HG03045 (cell line): ENCODE results near the gene SRRM1.
A peak's percentile ranks its signal among the peaks of the same experiment; 100 is the strongest.

Source experiments
- ATAC-seq: cut with Tn5 transposase; IDR thresholded peaks from one replicate; pipeline ENCODE4 v1.9.1; 2021; ENCODE audit warnings: mild to moderate bottlenecking, moderate library complexity; ENCODE audit not compliant: unreplicated experiment

The SRRM1 gene, protein sequence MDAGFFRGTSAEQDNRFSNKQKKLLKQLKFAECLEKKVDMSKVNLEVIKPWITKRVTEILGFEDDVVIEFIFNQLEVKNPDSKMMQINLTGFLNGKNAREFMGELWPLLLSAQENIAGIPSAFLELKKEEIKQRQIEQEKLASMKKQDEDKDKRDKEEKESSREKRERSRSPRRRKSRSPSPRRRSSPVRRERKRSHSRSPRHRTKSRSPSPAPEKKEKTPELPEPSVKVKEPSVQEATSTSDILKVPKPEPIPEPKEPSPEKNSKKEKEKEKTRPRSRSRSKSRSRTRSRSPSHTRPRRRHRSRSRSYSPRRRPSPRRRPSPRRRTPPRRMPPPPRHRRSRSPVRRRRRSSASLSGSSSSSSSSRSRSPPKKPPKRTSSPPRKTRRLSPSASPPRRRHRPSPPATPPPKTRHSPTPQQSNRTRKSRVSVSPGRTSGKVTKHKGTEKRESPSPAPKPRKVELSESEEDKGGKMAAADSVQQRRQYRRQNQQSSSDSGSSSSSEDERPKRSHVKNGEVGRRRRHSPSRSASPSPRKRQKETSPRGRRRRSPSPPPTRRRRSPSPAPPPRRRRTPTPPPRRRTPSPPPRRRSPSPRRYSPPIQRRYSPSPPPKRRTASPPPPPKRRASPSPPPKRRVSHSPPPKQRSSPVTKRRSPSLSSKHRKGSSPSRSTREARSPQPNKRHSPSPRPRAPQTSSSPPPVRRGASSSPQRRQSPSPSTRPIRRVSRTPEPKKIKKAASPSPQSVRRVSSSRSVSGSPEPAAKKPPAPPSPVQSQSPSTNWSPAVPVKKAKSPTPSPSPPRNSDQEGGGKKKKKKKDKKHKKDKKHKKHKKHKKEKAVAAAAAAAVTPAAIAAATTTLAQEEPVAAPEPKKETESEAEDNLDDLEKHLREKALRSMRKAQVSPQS

DNA sequence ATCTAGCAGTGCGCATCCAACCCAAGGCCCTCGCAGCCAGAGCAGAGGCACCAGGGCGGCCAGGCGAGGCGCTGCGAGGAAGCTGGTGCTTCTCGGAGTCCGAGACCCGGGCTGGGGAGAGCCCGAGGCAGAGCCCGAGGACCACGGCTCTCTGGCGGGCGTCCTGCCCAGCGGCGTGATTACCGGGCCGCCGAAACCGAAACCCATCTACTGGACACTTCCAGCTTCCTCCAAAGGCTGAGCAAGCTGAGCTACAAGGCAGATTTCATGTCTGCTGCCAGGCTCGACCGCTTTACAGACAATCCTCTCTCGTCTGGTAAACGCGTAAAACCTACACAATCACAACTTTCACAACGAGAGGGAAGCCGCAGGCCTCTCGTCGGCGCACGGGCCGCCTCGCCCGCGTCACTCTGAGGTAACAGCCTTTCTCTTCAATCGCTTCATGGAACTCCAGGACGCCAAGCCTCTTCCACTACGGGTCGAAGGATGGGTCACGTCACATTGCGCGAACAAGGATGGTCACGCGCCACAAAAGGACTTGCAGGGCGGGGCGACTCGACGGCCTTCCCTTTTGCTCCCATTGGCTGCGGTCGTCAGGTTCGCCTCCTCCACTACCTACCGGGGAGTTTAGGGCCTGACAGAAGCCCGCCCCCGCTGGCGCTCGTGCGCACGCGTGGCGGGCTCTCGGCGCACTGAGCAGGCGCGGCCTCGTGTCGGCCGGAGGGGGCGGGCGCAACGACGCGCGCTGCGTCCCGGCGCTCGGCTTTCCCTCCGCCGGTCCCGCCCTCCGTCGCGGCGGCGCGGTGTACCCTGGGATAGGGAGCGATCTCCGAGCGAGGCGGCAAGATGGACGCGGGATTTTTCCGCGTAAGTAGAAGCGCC is at the start of gene SRRM1:
Gene SRRM1, plus strand, starts transcription at position 822 of the 882 bp plus-strand sequence. Its CDS starts 25 bp downstream, at position 847.
- peak; percentile 90 for ATAC-seq

DNA sequence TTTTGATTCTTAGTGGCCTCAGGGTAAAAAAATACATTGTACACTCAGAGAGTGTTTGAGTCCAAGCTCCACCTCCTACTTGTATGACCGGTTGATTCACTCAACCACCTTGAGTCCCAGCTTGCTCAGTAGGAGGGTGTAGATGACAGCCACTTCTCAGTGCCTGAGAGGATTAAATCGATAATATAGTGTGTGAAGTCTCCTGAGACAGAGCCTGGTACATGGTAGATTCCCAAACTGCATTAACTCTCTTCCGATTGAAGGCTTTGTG is 48.8 kb upstream of the SRRM1 start:
- ATAC-seq = no peak

DNA sequence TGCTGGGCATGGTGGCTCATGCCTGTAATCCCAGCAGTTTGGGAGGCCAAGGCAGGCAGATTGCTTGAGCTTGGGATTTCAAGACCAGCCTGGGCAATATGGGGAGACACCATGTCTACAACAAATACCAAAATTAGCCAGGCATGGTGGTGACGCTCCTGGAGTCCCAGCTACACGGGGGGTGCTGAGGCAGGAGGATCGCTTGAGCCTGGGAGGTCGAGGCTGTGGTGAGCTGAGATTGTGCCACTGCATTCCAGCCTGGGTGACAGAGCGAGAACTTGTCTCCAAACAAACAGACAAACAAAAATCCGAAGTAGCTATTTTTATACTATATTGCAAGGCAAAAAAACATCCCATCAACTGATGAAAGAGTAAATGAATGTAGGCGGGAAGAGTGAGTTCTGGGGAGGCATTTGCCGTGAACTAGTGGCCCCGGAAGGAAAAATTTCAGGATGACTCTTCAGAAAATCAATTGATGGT is 46.7 kb upstream of the SRRM1 start:
- ATAC-seq = no peak

DNA sequence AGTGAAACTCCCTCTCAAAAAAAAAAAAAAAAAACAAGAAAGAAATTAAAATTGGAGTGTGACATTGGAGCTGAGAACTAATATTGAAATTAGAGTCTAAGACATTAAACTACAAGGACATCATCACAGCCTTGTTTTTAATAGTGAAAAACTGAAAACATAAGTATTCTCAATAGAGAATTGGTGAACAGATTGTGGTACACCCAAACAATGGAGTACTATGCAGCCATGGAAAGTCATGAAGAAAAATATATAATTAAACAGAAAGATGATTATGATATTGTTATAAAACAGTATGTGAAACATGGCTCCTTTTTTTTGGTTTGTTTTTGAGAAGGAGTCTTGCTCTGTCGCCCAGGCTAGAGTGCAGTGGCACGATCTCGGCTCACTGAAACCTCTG is 43.8 kb upstream of the SRRM1 start:
- no peak for ATAC-seq

DNA sequence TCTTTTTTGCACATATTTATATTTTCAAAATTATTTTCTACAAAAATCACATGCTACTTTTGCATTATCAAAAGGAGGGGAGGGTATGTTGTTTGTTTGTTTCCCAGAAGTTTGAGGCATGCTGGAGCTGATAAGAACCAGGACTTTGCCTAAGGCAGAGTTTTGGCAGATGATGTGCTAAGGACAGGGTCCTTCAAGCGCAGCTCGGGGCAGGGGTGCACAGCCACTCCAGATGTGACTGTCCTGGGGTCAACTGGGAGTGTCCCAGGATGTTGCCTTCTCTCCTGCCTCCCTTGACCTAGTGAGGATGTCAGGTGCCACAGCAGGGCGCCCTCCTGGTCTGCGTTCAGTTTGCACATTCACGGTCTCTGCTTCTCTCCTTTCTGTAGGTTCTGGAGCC is 42.6 kb upstream of the SRRM1 start:
- no peak for ATAC-seq

DNA sequence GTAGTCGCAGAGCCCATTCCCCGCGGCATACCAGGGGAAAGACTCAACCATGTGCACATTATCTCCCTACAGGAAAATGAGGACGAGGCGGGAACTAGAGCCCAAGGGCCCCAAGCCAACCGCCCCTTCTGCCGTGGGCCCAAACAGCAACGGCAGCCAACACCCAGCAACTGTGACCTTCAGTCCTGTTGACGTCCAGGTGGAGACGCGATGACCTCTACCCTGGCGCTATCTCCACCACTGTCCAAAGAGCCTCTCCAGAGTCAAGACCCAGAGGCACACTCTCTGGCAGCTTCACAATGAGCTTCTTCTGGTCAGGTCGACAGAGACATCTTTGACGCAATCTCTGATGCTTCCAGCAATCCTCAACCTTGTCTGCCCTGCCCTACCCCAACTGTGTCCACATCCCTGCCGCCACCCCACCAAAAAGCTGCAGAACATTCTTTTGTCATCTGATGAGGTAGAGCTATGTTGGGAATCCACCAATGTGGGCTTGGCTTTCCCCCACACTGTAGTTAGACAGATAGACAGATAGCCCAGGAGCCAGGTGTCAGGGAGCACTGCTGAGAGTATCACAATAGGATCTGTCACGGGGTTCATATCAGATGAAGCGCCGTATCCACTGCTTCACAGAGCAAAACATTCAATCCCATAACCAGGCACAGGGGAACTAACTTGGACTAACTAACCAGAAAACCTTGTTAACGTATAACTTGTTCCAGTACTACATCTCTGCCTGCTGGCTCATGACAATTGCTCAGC is 37.4 kb upstream of the SRRM1 start:
- ATAC-seq = no peak

DNA sequence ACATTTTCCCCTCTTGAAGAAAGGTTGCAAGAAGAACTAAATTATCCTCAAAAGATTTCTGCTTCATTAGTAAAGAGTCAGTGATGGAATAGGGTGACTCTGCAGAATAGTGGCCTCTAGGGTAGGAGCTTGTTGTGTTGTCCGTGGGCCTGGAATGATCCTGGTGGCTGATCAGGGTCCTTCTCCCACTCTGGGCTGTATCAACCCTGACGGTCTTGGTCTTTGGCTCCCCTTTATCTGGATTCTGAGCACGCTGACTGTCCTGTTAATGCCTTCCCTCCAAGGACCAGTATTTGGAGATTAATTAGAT is 36.9 kb upstream of the SRRM1 start:
- no peak for ATAC-seq

DNA sequence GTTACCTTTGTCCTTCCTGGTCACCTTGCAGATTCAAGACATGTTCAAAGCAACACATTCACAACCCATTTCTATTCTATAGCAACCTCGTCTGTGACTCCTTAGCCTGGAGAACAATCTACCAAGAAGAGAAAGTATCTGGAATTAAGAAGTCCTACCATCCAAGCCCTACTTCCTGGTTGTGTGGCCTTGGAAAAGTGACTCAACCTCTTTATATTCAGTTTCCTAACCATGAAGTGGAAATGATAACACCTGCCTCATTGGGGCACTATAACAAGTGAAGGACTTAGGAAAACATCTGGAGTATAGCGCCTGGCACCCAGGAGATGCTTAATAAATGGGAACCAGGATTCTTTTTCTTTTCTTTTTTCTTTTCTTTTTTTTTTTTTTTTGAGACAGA is 36.5 kb upstream of the SRRM1 start:
- no peak for ATAC-seq

DNA sequence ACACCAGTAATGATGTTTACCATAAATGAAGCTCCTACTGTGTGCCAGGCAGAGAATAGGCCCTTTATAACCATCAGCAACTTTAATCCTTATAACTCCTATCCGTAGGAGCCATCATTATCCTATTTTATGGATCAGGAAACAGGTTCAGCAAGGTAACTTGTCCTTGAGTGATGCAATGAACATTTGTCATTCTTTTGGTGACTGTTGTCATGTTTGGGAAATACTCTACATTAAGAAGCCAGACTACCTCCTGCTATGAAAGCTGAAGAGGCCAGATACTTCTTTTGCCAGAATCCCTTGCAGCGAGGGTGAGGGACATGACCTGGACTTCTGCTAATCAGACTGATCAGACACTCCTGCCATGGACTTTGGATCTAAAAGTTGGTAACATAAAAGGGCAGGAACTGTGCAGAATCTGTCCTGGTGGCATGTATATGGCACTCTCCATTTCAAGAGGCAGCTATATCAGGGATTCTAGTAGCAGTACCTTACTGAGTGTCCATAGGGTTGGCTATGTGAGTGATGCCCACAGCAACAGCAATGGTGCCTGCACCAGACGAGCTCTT is 33.1 kb upstream of the SRRM1 start:
- ATAC-seq = no peak

DNA sequence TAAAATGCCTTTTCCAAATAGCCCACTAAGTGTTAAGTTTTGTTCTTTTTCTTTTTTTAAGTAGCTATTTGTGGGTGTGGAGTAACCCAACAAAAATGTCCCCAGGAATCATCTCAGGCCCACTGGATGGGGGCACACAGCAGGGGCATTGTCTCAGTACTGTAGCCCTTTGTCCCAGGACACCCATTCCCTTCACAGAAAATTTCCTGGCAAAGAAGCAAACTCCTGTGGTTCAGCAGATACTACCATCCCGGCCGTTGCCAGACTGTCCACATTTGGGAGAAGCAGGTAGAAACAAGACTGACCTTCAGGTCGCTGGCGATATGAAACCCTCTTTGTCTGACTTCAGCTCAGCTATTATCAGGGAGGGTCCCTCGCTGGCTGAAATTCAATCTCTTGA is 23.7 kb upstream of the SRRM1 start:
- no peak for ATAC-seq

DNA sequence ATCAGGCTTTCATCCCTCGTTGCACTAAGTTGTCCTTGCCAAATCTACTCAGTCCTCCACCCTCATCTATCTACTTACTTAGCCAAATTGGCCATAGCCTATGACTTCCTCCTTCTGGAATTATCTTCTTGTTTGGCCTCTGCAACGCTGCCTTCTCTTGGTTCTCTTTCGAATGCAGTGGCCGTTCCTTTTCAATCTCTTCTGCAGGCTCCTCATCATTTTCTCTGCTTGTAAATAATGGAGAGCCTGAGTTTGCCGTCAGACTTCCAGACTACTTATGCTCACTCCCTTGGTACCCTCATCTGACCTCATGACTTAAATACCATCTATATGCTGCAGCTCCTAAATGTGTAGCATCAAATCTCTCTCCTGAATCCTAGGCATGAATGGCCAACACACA is 22.4 kb upstream of the SRRM1 start:
- ATAC-seq = no peak

DNA sequence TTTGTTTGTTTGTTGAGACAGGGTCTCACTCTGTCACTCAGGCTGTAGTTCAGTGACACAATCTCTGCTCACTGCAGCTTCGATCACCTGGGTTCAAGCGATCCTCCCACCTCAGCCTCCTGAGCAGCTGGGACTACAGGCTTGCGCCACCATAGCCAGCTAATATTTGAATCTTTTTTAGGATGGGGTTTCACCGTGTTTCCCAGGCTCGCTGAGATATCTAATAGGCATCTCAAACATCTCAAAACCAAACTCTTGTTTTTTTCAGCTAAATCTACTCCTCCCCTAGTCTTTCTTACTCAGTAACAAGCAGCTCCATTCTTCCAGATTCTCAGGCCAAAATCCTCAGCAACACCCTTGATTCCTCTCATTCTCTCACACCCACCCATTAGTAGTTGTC is 22.0 kb upstream of the SRRM1 start:
- ATAC-seq = no peak

DNA sequence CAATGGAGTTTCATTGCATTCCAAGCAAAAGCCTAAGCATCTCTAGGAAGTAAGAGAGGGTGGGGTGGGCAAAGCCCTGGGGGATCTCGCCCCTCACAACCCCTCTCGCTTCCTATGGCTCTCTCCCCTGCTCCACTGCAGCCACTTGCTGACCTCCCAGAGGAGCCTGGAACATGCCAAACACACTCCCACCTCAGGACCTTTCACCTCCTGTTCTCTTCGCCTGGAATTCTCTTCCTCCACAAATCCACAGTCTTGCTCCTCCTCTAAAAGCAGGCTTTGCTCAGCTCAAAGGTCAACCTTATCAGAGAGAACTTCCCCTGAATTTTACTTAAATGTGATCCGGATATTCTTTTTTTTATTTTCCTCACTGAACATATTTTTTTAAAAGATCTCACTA is 20.9 kb upstream of the SRRM1 start:
- ATAC-seq = no peak

DNA sequence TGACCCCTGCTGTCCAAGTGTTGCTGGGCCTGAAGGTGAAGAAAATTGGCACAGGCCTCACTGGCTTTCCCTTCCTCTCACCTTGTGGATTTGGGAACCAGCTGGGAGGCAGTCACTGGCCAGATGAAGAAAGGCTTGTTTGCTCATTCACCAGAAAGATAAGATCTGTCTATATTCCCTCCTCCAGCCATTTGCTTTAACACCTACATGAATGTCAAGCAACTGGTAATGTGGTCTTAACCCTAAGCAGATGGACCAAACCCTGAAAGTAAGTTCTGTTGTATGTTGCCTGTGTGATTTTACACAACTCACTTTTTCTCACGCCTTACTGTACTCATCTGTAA is 10.3 kb upstream of the SRRM1 start:
- ATAC-seq = no peak

DNA sequence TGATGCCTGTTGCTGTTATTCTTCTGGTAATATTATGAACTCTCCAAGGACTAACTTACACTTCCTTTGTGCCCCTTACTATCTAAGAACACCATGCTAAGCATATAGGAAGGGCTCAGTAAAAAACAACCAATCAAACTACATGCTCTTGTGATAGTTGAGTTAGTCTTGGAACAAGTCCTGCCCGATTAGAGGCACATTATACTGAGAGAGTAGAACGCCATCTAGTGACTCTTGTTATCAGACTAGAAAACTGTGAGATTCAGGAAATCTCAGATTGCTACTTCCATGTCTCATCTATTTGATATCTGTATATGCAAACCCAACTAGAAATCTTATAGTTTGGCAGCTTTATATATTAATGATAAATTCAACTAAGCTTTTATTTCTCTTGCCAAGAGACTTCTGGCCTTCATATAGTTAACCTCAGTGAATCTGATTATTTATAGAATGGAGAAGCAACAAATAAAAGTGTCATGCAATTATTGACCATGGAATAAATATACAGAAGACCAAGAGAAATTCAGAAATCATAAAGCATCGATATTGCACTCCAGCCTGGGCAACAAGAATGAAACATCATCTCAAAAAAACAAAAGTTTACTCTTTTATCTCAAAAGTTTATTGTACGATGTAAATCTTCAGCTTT is 7.8 kb upstream of the SRRM1 start:
- ATAC-seq = no peak

DNA sequence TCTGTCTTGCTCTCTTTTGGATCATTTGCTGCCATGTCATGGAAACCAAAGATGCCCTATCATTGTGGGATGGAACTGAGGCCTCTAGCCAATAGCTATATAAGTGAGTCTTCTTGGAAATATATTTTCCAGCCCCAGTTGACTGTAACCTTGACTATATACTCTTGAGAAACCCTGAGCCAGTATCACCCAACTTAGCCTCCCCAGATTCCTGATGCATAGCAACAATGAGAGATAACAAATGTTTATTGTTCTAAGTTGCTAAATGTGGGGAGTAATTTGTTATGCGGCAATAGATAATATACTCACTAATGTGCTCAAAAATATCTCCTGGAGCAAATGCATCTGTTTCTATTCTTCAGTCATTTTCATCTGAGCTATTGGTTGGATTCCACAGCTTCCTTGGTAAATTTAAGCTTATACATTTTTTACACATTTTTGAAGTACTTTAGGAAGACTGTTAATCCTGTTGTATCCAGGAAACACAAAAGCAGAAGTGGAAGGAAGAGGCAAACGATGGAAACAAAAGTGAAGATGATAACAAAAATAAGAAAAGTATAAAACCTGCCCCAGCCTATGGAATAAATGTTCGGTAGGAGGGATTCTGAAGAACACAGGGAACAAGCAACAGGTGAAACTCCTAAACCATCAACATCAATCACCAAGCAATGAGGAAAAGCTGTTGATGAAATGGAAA is 6.3 kb upstream of the SRRM1 start:
- ATAC-seq = no peak

DNA sequence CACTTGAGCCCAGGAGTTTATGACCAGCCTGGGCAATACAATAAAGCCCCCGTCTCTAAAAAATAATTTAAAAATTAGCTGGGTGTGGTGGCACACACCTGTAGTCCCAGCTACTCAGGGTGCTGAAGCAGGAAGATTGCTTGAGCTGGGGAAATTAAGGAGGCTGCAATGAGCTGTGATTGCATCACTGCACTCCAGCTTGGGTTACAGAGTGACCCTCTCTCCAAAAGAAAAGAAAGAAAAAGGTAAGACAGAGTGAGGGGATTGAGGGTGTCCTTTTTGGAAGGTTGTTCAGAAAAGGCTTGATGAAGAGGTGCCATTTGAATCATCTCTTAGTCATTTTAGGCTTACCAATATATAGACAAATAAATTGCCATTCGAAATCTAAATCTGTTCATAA is 4.0 kb upstream of the SRRM1 start:
- no peak for ATAC-seq

DNA sequence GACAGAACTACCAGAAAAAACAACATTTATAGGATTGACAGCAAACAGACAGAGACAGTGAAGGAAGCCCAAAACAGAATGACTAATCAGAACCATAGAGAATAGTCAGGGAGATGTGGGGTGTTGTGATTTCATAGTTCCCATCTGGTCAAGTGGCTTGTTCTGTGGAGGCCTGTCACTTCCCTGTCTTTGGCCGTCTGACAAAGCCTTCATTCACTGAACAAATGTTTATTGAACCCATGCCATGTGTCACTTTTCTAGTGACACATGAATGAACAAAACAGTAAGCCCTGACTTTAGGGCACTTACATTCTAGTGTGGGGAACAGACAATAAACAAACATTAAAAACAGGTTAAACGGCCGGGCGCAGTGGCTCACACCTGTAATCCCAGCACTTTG is 3.2 kb upstream of the SRRM1 start:
- ATAC-seq = no peak

DNA sequence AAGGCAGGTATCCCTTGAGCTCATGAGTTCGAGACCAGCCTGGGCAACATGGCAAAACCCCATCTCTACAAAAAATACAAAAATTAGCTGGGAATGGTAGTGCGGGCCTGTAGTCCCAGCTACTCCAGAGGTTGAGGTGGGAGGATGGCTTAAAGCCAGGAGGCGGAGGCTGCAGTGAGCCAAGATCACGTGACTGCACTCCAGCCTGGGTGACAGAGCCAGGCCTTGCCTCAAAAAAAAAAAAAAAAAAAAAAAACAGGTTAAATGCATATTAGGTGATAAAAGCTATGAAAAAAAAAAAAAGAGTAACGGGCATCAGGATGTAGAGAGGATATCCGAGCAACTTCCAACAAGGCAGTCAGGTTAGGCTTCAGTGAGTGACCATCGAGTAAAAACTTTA is 2.8 kb upstream of the SRRM1 start:
- no peak for ATAC-seq
